GM18511 (cell line): ENCODE measurements around the gene SPAG16.
"Not testable (repeated sequence)": the region's sequence is repeated elsewhere in the genome, so short reads cannot be mapped to it uniquely, and the experiment has no call there.

ENCODE experiments used
- ATAC-seq: cut with Tn5 transposase; IDR thresholded peaks from one replicate; pipeline ENCODE4 v1.9.1; 2021; ENCODE audit warnings: mild to moderate bottlenecking, moderate library complexity; ENCODE audit not compliant: unreplicated experiment

Gene SPAG16

DNA sequence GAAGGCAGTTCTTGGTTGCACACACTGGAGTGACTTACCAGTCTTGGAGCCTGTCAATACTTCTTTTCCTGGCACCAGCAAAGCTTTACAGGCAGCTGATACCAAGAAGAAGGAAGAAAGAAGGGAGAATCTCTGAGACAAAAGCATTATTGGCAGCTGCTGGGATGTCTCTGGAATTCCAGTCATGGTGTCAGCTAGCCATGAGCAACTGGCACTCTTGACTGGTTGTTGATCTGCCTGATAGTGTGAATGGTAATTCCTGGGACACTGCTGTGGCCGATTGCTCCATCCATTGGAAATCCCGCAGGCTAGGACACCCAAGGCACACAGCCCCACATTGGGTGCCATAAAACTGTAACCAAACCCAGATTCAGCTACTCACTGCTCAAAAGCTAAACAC is 17.8 kb upstream of the SPAG16 start:
- ATAC-seq: no peak

DNA sequence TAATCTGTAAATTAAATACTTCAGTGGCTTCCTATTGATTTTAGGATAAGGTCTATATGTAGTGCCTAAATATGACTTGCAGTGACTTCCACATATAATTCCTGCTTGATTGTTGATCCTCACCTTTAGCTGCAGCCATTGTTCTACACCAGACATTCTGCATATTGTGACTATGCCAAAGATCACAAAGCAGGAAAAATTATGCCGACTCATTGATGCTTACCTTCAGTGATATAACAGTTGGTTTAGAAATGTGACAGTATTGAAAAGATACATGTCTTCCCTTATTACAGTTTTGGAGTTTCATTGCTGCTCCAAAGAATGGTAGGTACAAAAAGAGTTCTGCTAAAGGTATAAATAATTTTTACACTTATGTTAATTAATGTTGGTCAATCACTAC is 12.3 kb upstream of the SPAG16 start:
- no peak for ATAC-seq

DNA sequence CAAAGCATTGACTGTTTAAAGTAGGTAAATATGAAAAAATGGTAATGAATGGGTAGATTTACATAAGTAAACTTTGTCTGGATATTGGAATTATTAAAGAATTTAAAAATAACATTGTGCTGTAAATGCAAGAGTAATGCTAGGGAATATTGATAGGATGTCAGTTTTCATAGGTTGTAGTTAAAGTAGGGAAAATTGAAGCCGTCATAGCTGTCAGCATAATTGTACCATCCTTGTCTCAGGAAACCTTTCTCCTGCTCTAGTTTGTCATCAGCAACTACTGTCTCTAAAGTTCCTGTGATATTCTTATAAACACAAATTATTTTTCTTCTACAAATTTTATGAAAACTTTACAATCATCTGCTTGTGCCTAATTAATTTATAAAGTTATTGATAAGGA is 10.1 kb upstream of the SPAG16 start:
- ATAC-seq: no peak

DNA sequence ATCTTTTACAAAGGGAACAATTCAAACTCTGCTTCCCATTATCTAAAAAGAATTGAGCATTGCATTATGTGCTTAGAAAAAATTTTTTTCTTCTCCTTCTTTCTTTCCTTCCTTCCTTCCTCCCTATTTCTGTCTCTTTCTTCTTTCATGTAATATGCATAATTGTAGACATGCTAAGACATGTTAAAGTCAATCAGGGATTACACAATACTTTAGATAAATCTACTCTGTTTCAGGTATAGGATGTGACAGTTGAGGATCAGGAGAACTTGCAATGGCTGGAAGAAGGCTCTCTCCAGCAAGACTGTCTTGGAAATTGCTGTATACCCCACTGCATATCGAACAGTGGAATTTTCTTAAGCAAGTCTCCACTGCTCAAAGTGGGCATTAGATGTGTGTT is 9.0 kb upstream of the SPAG16 start:
- no peak for ATAC-seq

DNA sequence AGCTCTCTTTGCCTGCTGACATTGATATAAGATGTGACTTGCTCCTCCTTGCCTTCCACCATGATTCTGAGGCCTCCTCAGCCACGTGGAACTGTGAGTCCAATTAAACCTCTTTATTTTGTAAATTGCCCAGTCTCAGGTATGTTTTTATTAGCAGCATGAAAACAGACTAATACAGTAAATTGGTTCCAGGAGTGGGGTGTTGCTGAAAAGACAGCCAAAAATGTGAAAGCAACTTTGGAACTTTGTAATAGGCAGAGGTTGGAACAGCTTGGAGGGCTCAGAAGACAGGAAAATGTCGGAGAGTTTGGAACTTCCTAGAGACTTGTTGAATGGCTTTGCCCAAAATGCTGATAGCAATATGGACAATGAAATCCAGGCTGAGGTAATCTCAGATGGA is 7.1 kb upstream of the SPAG16 start:
- ATAC-seq: not testable (repeated sequence)

DNA sequence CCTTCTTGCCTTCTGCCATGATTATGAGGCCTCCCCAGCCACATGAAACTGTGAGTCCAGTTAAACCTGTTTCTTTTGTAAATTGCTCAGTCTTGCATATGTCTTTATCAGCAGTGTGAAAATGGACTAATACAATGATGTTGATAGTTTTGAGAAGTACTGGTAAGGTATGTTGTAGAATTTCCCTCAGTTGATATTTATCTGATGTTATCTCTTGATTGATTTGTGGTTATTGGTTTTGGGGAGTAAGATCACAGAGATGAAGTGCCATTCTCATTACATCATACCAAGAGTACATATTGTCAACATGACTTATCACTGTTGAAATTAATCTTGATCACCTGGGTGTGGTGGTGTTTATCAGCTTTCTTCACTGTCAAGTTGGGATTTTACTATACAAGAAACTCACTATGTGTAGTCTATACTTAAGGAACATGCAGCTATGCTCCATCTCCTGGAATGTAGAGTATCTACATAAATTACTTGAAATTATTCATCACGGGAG is 5.1 kb upstream of the SPAG16 start:
- ATAC-seq: no peak

DNA sequence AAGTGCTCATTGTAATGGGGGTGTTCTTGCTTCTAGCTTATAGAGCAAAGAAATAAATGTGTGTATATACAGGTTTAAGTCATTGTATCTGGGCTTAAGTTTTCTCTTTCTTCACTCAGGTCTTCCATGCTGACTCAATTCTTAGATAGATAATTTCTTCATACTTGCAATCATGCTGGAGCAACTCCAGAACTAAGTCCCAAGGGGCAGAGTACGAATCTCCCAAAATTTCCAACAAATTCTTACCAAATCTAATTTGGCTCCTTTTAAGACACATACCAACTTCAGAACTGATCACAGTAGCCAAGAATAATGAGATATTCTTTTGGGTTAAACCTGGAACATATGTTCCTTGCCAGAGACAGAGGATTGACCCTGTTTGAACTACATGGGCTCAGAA is 4.3 kb upstream of the SPAG16 start:
- no peak for ATAC-seq

DNA sequence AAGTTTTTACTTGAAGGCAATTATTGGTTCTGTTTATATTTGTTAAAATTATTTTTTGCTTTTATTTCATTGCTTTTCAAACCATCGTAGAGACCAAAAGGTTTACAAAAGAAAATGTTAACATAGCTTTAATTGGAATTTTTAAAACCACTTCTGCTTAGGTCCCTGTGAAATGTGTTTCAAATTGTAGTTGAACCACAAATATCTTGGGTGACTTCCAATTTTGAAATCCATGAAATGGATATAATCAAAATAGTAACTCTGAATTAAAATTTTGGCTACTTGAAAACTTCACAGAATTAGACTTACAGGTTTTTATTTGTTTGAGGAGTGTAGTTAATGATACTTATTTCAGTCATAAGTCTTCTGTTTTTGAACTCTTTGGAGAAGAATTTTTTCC is 3.1 kb upstream of the SPAG16 start:
- no peak for ATAC-seq

DNA sequence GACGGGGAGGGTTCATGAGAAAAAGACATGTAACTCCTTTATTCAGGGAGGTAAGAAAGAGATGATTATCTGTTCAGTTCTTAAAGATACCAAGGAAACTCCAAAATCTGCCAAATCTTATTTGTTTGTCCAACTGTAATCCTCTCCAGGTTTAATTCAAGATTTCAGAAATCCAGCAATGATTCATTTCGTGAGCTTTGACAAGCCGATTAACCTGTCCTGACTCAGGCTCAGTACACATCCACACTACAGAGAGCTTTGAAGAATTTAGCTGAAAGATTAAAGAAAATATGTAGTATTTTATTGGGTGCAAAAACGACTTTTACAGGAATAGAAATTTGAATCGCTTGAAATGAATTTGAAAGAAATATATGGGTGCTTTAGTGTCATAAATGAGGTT is 1.1 kb downstream of the SPAG16 start:
- no peak for ATAC-seq

DNA sequence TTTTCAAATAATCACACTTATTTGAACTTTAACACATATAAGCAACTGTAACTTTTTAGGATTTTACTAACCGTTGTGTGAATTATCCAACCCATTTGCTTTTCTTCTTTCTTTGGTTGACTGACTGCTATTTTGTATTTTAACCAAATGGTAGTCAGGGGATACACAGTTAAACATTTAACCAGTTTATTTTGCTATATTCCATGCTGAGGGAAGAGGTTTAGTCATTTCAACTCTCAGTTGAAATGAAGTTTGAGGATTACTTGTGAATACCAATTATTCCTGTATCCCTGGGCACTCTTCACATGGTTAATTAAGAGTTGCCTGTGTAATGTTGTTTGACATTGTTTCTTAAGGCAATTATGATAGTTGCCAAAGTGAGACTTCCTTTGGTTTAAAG is 1.9 kb downstream of the SPAG16 start:
- ATAC-seq: no peak

DNA sequence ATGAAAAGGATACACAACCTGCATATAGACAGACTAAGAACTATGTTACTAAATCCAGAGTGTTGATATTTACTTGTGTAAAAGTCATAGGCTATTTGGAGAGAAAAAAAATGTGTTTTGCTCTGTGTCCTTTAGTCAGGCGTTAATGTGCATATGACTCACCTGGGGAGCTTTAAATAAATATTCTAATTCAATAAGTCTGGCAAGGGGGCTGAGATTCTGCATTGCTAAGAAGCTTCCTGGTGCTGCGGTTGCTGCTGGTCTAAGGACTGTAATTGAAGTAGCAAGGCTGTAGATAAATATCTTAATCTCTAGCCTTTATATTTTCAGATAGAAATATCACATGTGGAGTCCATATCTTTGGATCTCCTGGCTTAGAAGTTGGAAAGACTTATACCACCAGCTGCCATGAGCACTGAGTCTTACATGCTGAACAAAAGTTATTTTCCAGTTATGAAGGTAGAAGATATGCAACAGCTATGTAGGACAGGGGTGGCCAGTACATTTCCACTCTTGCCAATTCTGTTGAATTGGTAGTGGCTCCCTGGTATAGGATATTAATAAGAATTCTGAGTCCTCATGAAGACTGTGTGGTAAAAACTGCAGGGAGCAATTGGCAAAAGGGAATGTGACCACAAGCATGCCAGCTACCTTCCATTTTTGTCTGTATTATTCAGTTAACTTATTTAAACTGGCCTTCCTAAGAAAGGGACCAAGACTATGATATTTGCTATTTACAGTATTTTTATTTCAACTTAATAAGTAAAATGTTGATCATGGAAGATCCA is 4.8 kb downstream of the SPAG16 start:
- no peak for ATAC-seq

DNA sequence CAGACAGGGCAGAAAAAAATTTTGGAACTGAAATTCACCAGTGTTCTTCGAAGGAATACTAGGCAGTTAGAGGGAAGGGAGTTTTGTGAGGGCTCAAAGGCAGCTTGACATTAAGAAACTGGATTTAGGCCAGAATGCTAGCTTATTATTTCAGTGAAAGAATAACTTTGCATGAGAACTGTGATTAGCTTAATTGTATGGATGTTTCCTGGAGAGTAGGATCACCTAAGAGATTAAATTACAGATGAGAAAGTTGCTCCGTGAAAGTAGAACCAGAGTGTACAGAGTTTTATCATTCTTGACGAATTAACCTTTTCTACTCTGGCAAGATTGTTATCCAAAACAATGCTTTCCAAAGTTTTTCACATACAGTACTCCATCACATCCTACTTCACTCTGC is 6.2 kb downstream of the SPAG16 start:
- ATAC-seq: no peak

DNA sequence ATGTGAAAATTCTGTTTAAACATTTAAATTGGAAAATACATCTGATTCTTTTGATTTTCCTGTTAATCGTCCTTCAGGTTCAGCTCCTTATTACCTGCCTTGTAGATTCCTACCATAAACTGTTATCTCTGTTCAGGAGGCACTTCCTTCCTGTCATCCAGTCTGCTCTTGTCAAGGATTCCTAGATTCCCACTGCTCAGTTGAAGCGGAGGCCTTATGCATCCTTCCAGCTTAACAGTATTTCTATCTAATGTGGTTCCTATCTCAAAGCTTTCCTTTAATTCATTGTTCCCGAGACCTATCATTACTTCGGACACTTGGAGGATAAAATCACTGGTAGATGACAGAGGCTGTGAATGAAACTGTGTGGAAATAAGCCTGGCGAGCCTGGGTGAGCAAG is 12.0 kb downstream of the SPAG16 start:
- no peak for ATAC-seq

DNA sequence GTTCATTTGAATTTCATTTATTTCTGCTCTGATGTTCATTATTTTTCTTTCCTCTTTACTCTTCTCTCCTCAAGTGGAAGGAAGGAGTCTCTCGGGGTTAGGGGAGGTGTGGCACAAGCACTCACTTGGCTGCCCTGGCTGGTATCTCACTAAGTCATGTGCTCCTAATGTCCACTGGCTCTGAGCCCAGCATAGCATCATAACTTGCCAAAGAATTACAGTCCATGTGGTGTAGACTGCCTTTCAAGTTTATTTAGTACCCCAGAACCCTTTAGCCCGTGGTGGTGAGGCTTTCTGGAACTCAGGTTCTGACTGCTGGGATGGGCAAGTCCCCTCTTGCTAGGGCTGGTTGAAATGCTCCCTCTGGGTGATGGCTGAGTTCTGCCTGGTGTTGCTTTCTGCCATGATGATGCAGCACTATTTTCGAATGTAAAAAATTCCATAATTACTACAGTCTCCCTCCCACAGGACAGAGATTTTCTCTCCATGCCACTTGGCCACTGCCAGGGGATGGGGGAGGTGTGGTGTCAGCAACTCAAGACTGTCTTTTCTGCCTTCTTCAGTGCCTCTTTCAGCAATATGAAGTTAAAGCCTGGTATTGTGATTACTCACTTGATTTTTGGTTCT is 22.2 kb downstream of the SPAG16 start:
- ATAC-seq: no peak

DNA sequence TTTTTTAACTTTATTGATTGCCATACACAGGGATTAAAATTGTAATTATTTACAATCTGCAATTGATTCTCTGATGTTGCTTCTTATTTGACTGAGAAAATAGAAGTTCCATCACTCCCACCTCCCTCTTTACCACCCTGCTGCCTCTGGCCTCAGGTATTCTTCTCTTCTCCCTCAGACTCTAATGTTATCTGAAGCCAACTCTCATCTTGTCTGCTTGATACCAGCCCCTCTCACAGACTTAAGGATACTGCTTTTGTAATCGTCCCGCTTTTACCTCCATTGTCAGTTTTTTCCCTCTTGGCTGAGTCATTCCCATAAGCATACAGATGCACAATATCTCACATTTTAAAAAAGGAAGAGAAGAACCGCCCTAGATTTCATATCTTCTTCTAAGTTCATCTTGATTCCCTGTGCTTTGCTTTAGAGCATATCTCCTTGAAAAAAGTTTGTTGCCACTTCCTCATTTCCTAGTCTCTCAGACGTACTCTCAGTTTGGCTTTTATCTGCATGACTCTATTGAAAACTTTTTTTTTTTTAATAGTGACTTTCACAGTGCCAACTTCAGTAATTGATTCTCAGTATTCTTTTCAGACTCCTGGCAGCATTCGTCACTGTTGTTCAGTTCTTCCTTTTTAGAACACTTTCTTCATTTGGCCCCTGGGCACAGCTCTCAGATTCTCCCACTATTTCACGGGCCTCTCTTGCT is 31.1 kb downstream of the SPAG16 start:
- peak; percentile 57 for ATAC-seq

DNA sequence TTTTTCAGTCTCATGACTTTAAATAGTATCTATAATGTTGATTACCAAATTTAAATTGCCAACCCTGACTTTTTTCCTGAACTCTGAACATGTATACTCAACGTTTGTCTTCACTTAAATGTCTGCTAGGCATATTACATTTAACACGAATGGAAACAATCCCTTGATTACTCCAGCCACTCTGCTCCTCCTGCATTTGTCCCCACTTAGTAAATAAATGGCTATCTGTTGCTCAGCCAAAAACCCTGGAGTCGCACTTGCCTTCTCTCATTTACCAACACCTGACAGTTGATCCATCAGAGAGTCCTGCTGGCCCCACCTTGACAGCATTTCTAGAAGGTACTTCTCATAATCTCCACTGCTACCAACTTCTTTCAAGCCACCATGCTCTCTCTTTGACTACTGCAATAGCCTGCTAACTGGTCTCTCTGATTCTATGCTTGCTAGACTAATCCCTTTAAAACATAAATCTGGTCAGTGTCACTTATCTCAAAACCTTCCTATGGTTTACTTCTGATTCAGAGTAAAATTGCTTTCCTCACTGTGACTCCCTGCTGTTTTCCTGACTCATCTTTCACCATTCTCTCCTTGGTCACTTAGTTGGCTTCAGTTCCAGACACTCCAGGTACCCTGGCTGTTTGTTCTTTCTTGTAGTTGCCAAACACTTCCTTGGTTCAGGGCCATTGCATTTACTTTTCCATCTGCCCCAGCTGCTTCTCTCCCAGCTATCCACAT is 31.9 kb downstream of the SPAG16 start:
- no peak for ATAC-seq

DNA sequence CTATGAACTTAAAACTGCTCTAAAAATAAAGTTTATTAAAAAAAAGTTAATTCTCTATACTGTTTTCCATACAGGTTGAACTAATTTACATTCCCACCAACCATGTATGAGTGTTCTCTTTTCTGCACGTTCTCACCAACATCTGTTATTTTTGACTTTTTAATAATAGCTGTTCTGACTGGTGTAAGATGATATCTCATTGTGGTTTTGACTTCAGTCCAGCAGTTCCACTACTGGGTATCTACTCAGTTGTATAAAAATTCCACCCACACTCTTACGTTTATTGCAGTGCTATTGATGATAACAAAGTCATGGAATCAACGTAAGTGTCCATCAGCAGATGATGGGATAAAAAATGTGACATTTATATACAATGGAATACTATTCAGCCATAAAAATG is 33.7 kb downstream of the SPAG16 start:
- no peak for ATAC-seq

DNA sequence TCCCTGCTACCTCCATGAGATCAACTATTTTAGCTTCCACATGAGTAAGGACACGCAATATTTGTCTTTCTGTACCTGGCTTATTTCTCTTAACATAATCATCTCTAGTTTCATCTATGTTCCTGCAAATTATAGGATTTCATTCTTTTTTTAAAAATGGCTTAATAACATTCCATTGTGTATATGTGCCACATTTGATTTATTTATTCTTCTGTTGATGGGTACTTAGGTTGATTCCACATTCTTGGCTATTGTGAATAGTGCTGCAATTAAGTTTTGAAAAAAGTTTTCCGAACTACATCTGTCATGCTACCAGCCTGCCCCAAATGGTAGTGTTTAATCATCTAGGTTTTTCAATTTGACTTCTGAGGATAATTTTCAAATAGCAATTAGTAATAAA is 36.3 kb downstream of the SPAG16 start:
- no peak for ATAC-seq

DNA sequence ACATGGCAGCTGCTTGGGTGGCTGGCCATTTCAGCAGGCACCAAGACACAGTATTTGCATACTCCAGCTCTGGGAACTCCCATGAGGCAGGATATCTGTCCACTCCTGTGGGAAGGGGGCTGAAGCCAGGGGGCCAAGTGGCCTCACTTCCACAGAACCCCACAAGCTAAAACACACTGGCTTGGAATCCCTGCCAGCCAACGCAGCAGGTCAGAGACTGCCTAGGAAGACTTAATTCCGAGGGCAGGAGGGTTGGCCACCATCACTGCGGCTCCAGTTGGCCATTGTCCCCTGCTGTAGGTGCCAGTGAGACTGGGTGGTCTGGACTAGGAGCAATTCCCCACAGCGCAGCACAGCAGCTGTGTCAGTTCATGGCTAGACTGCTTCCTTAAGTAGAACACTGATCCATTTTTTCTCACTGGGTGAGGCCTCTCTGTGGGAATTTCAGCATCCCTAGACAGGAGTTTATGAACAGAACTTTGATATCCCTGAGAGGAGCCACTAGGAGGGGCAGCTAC is 52.0 kb downstream of the SPAG16 start:
- ATAC-seq: no peak

DNA sequence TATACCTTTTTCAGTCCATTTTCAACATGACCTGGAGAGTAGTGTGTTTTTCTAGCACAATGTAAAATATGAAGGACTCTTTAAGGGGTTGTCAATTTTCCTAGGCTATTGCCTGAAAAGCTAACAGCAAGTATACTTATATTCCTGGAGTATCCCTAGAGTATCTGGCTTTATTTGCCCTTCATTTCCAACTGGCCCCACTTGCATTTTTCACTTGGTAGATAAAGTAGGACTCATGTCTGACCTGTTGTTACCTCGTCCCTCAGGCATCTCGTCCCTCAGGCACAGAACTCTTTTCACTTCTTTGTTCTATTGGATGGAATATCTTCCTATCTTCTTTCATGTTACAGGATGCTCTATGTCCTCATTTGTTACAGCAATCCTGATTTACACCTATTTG is 69.2 kb downstream of the SPAG16 start:
- ATAC-seq: no peak

DNA sequence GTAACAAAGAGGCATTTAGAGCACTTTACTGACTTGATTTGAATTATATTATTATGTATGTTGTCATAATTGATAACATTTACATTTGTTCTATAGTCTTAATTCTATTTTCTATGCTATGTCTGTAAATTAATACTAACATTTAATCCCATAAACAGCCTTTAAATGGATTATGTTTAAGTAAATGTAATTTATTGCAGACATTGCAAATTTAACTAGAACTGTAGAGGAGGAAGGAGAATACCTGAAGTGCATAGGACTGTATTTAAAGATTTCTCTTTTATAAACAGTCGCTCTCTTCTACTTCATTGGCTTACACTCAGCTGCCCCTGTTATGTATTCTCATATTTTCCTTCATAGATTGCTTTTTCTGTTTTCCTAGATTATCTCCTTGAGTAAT is 92.4 kb downstream of the SPAG16 start:
- no peak for ATAC-seq
